CD4-positive, alpha-beta T cell treated with Interleukin-4 for 4 hours (primary cell): ENCODE data around the gene ARL4A.
A peak's percentile ranks its signal among the peaks of the same experiment; 100 is the strongest.
"Not testable (repeated sequence)": the region's sequence is repeated elsewhere in the genome, so short reads cannot be mapped to it uniquely, and the experiment has no call there.

Experiments
- DNase-seq: peaks from one replicate; pipeline ENCODE4 v3.0.0-alpha.2; 2020

The ARL4A gene

GRCh38 chr7:12670000-12670729 is 17.3 kb upstream of the ARL4A start:
- no peak for DNase-seq

GRCh38 chr7:12670743-12671520 is 16.5 kb upstream of the ARL4A start:
- no peak for DNase-seq

- DNase-seq, result not testable (repeated sequence)
Observed at GRCh38 chr7:12673436-12673835, 14.0 kb upstream of the ARL4A start.

GRCh38 chr7:12674053-12674452 is 13.4 kb upstream of the ARL4A start:
- DNase-seq, result no peak

- peak; percentile 75 for DNase-seq
Observed at GRCh38 chr7:12674861-12675260, 12.6 kb upstream of the ARL4A start.

- no peak for DNase-seq
Observed at GRCh38 chr7:12683678-12684585, 3.5 kb upstream of the ARL4A start.

- DNase-seq, result no peak
Observed at GRCh38 chr7:12684733-12685132, 2.7 kb upstream of the ARL4A start.

GRCh38 chr7:12685550-12685949 is 1.9 kb upstream of the ARL4A start:
- DNase-seq, result peak; percentile 46

GRCh38 chr7:12686234-12686890 is 1.1 kb upstream of the ARL4A start:
- peak; percentile 98 for DNase-seq

GRCh38 chr7:12687718-12688171 is 312 bp downstream of the ARL4A start:
- no peak for DNase-seq

- not testable (repeated sequence) for DNase-seq
Observed at GRCh38 chr7:12688485-12689170, 1.2 kb downstream of the ARL4A start.

- no peak for DNase-seq
Observed at GRCh38 chr7:12689451-12689850, 2.0 kb downstream of the ARL4A start.

GRCh38 chr7:12690041-12690878 is 2.8 kb downstream of the ARL4A start:
- DNase-seq, result no peak

- not testable (repeated sequence) for DNase-seq
Observed at GRCh38 chr7:12691388-12691787, 4.0 kb downstream of the ARL4A start.

- no peak for DNase-seq
Observed at GRCh38 chr7:12692035-12692434, 4.6 kb downstream of the ARL4A start.

GRCh38 chr7:12692479-12693259 is 5.2 kb downstream of the ARL4A start:
- DNase-seq, result peak; percentile 13

- DNase-seq, result no peak
Observed at GRCh38 chr7:12694817-12695216, 7.4 kb downstream of the ARL4A start.

- peak; percentile 22 for DNase-seq
Observed at GRCh38 chr7:12695965-12696364, 8.5 kb downstream of the ARL4A start.

- DNase-seq, result no peak
Observed at GRCh38 chr7:12699299-12699698, 11.9 kb downstream of the ARL4A start.

GRCh38 chr7:12701433-12701832 is 14.0 kb downstream of the ARL4A start:
- DNase-seq, result no peak
